ENCODE results near the gene DNAJC12.

- TF ChIP-seq CTCF (conservative IDR thresholded peaks at IDR 0.05; ENCODE audit: low read length) (no peak), EZH2phosphoT487 (IDR thresholded peaks at IDR 0.05; ENCODE audit: borderline replicate concordance) (no peak)
Observed at GRCh38 chr10:67783606-67784294, 54.2 kb downstream of the DNAJC12 start.

Measured in Loucy (cell line).